Fibroblast of lung (primary cell): ENCODE results near the gene FAM162A.

Source experiments
- EZH2 ChIP-seq: IDR thresholded peaks from 2 replicates; pipeline ENCODE4 v1.5.1; 2012; ENCODE audit warnings: low read length, control low read depth, mild to moderate bottlenecking; ENCODE audit errors: missing control alignments
- TF ChIP-seq, protein P1 (sequence below), 2 donors: IDR thresholded peaks in 1 of 2; conservative IDR thresholded peaks in 1 of 2; 1 replicate in 1 of 2; 2 replicates in 1 of 2; pipeline ENCODE4 v1.5.1; 2011 to 2012; ENCODE audit warnings: low read length in 2 of 2, control low read depth in 1 of 2, inconsistent platforms in 1 of 2, low read depth in 1 of 2, mild to moderate bottlenecking in 1 of 2

DNA sequence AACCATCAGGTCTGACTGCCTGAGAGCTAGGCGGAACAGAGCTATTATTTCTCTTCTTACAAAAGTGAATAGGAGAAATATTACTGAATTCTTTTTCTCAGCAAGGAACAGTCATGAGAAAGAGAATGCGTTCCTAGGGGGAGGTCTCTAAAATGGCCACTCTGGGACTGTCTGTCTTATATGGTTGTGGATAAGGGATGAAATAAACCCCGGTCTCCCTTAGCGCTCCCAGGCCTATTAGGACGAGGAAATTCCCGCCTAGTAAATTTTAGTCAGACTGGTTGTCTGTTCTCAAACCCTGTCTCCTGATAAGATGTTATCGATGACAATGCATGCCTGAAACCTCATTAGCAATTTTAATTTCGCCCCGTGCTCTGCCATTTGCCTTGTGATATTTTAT, 52.0 kb downstream of the FAM162A start:
- TF ChIP-seq, protein P1, sequence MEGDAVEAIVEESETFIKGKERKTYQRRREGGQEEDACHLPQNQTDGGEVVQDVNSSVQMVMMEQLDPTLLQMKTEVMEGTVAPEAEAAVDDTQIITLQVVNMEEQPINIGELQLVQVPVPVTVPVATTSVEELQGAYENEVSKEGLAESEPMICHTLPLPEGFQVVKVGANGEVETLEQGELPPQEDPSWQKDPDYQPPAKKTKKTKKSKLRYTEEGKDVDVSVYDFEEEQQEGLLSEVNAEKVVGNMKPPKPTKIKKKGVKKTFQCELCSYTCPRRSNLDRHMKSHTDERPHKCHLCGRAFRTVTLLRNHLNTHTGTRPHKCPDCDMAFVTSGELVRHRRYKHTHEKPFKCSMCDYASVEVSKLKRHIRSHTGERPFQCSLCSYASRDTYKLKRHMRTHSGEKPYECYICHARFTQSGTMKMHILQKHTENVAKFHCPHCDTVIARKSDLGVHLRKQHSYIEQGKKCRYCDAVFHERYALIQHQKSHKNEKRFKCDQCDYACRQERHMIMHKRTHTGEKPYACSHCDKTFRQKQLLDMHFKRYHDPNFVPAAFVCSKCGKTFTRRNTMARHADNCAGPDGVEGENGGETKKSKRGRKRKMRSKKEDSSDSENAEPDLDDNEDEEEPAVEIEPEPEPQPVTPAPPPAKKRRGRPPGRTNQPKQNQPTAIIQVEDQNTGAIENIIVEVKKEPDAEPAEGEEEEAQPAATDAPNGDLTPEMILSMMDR (conservative IDR thresholded peaks at IDR 0.05 in 1 of 2, IDR thresholded peaks at IDR 0.05 in 1 of 2; ENCODE audit: low read depth in 1 of 2, low read length in 2 of 2): no peak
- no peak for TF ChIP-seq EZH2
